Liver (tissue), 9 donors: ENCODE measurements around the gene RECQL5. TPM values are rescaled to one million over a fixed set of nuclear protein-coding genes. Genes with fewer than 3 reads are reported as not detected.

Source experiments
- DNase-seq: peaks from one replicate; pipeline ENCODE4 v3.0.0-alpha.2; 2017; ENCODE audit warnings: low spot score
- H3K27ac ChIP-seq, 2 donors: one replicate each; pipeline ENCODE4 v1.7.0; 2013; ENCODE audit warnings: inconsistent platforms in 2 of 2, low read length in 2 of 2, control low read depth in 1 of 2, low read depth in 1 of 2, mild to moderate bottlenecking in 1 of 2
- H3K27me3 ChIP-seq, 4 donors: one replicate each; pipeline versions ENCODE4 v1.6.1 to v1.7.0; 2013; ENCODE audit warnings: low read length in 3 of 4, inconsistent platforms in 1 of 4, mild to moderate bottlenecking in 1 of 4, moderate library complexity in 1 of 4; ENCODE audit not compliant: control insufficient read depth in 4 of 4, insufficient read depth in 4 of 4
- H3K36me3 ChIP-seq, 4 donors: one replicate each; pipeline versions ENCODE4 v1.6.1 to v1.7.0; 2013; ENCODE audit warnings: low read length in 3 of 4, mild to moderate bottlenecking in 3 of 4, low read depth in 1 of 4, moderate library complexity in 1 of 4; ENCODE audit not compliant: control insufficient read depth in 4 of 4, insufficient read depth in 3 of 4
- H3K4me1 ChIP-seq, 4 donors: one replicate each; pipeline versions ENCODE4 v1.6.1 to v1.7.0; 2013; ENCODE audit warnings: low read length in 3 of 4, mild to moderate bottlenecking in 3 of 4, moderate library complexity in 1 of 4; ENCODE audit not compliant: control insufficient read depth in 4 of 4, insufficient read depth in 4 of 4
- H3K4me3 ChIP-seq, 3 donors: one replicate each; pipeline versions ENCODE4 v1.6.1 to v1.7.0; 2013; ENCODE audit warnings: low read length in 3 of 3, control low read depth in 1 of 3, low read depth in 1 of 3, mild to moderate bottlenecking in 1 of 3
- H3K9ac ChIP-seq, 2 donors: one replicate each; pipeline ENCODE4 v1.7.0; 2013; ENCODE audit warnings: low read length in 2 of 2, mild to moderate bottlenecking in 2 of 2, moderate library complexity in 2 of 2, control low read depth in 1 of 2, low read depth in 1 of 2
- H3K9me3 ChIP-seq, 4 donors: one replicate each; pipeline versions ENCODE4 v1.6.1 to v1.7.0; 2013; ENCODE audit warnings: low read length in 3 of 4; ENCODE audit not compliant: control insufficient read depth in 4 of 4
- EGR1 ChIP-seq, 2 donors: IDR thresholded peaks; 2 replicates each; pipeline ENCODE4 v1.6.1; 2016 to 2018; ENCODE audit warnings: antibody characterized with exemption in 2 of 2, low read depth in 2 of 2
- FOXA1 ChIP-seq: IDR thresholded peaks from 2 replicates; pipeline ENCODE4 v1.6.1; 2016; ENCODE audit warnings: antibody characterized with exemption
- FOXA2 ChIP-seq: IDR thresholded peaks from 2 replicates; pipeline ENCODE4 v1.6.1; 2016; ENCODE audit warnings: antibody characterized with exemption
- GABPA ChIP-seq, 2 donors: IDR thresholded peaks in 1 of 2; conservative IDR thresholded peaks in 1 of 2; 2 replicates each; pipeline ENCODE4 v1.6.1; 2016; ENCODE audit warnings: antibody characterized with exemption in 2 of 2, mild to moderate bottlenecking in 1 of 2, moderate library complexity in 1 of 2
- HNF4A ChIP-seq, 2 donors: conservative IDR thresholded peaks; 2 replicates each; pipeline ENCODE4 v1.6.1; 2016; ENCODE audit warnings: antibody characterized with exemption in 2 of 2, mild to moderate bottlenecking in 2 of 2
- HNF4G ChIP-seq: IDR thresholded peaks from 2 replicates; pipeline ENCODE4 v1.6.1; 2016; ENCODE audit warnings: antibody characterized with exemption
- JUND ChIP-seq, 2 donors: IDR thresholded peaks; 2 replicates each; pipeline ENCODE4 v1.6.1; 2016; ENCODE audit warnings: antibody characterized with exemption in 2 of 2
- NR2F2 ChIP-seq: IDR thresholded peaks from 2 replicates; pipeline ENCODE4 v1.6.1; 2016; ENCODE audit warnings: antibody characterized with exemption
- RAD21 ChIP-seq, 2 donors: IDR thresholded peaks; 2 replicates each; pipeline ENCODE4 v1.6.1; 2016; ENCODE audit warnings: antibody characterized with exemption in 2 of 2, mild to moderate bottlenecking in 2 of 2
- RXRA ChIP-seq, 2 donors: IDR thresholded peaks; 2 replicates each; pipeline ENCODE4 v1.6.1; 2017 to 2018; ENCODE audit warnings: antibody characterized with exemption in 2 of 2, mild to moderate bottlenecking in 1 of 2
- SP1 ChIP-seq: IDR thresholded peaks from 2 replicates; pipeline ENCODE4 v1.6.1; 2018; ENCODE audit warnings: antibody characterized with exemption, mild to moderate bottlenecking
- TAF1 ChIP-seq: conservative IDR thresholded peaks from 2 replicates; pipeline ENCODE4 v1.6.1; 2016; ENCODE audit warnings: antibody characterized with exemption, mild to moderate bottlenecking
- YY1 ChIP-seq: IDR thresholded peaks from 2 replicates; pipeline ENCODE4 v1.6.1; 2016; ENCODE audit warnings: antibody characterized with exemption, mild to moderate bottlenecking
- WGBS: extraction: QIAGEN DNeasy Blood & Tissue Kit; methylation state at CpG from one replicate; pipeline ENCODE4 v1.1.7; 2013; 5-methylcytosine and 5-hydroxymethylcytosine counted together
- polyA plus RNA-seq, 2 donors: library from polyadenylated mRNA; stranded (reverse) in 1 of 2; unstranded in 1 of 2; fragments of 200-250 nt in 1 of 2; fragments of >200 nt in 1 of 2; fragmentation: Nextera tagmentation in 1 of 2; extraction: Ambion mirVana in 1 of 2; gene quantifications; one replicate each; pipeline versions ENCODE4 v1.2.1 to v1.2.3, GENCODE V29; 2013 to 2015
- total RNA-seq, 2 donors: library from RNA; depleted of rRNA; stranded (reverse); fragments of >200 nt; gene quantifications; one replicate each; pipeline ENCODE4 v1.2.3, GENCODE V29; 2014
- TF ChIP-seq, protein P1 (sequence below): IDR thresholded peaks from 2 replicates; pipeline ENCODE4 v1.6.1; 2016; ENCODE audit warnings: antibody characterized with exemption, mild to moderate bottlenecking
- TF ChIP-seq, protein P2 (sequence below): IDR thresholded peaks from 2 replicates; pipeline ENCODE4 v1.6.1; 2016; ENCODE audit warnings: antibody characterized with exemption
- TF ChIP-seq, protein P3 (sequence below): IDR thresholded peaks from 2 replicates; pipeline ENCODE4 v1.6.1; 2016; ENCODE audit warnings: antibody characterized with exemption
- TF ChIP-seq, protein P4 (sequence below): IDR thresholded peaks from 2 replicates; pipeline ENCODE4 v1.6.1; 2016; ENCODE audit warnings: antibody characterized with exemption
- TF ChIP-seq, protein P5 (sequence below): fragments of 150-350 bp; IDR thresholded peaks from 2 replicates; pipeline ENCODE4 v1.5.1; 2017; ENCODE audit warnings: improper control_type of control experiment, low read depth, low read length; ENCODE audit not compliant: missing input control
- donor health status: healthy.
- donor health status: healthy.
- donor health status: healthy.
- donor health status: healthy.
- donor health status: healthy.

Gene RECQL5
- total and polyA plus RNA-seq, 4 donors = 8.3 to 15.1 (median 11.5) TPM

DNA sequence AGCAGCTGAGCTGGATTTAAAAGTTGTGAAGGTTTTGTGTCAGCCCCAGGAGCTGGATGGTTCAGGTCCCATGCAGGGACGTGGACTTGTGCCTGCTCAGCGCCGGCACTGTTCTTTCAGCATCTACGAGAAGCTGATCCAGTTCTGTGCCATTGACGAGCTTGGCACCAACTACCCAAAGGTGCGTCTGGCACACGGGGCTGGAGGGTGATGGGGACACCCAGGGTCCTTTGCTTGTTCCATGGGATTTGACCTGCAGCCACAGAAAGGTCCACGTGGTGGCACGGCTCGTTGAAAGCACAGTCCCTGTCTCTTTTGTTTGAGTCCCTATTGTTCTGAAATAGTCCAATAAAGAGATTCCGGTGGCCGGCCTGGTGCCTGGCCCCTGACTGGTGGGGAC is 36.2 kb upstream of the RECQL5 start:
- DNase-seq = no peak
- TF ChIP-seq SP1 (no peak), GABPA (IDR thresholded peaks at IDR 0.05 in 1 of 2, conservative IDR thresholded peaks at IDR 0.05 in 1 of 2) (no peak), NR2F2 (no peak), RAD21 (IDR thresholded peaks at IDR 0.05) (no peak), JUND (IDR thresholded peaks at IDR 0.05) (no peak)
- H3K27me3 ChIP-seq = no peaks in the 10 kb centered on the region
- peaks cover 38 to 83% (median 58%) of the 10 kb centered on the region in 4 donors for H3K36me3 ChIP-seq
- H3K27ac ChIP-seq = no peak overlapping the region
- H3K4me3 ChIP-seq = no peak overlapping the region
- WGBS = 96% methylated on average over 12 of the region's 12 CpGs
- H3K4me1 ChIP-seq = no peaks in the 10 kb centered on the region
- no peaks in the 10 kb centered on the region for H3K9me3 ChIP-seq
- no peak overlapping the region for H3K9ac ChIP-seq

DNA sequence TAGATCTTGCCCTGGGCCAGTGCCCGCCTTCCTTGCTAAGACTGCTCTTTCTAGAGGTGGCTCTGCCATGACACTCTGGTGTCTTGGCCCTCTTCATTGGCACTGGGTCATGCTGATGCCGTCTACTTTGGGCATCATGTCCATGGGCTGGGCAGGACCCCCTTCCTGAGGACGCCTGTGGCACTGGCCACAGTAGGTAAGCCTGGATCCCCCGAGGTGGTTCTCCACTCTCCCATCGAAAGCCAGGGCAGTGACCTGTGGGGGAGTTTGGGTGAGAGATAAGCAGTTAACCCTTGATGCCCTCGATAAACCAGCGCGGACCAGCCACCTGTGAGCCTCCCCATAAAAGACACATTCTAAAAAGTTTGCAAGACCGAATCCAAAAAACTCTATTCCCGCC is 34.3 kb upstream of the RECQL5 start:
- H3K27ac ChIP-seq = no peak overlapping the region
- no peaks in the 10 kb centered on the region for H3K9me3 ChIP-seq
- no peak for DNase-seq
- no peaks in the 10 kb centered on the region for H3K27me3 ChIP-seq
- no peak overlapping the region for H3K4me3 ChIP-seq
- peaks cover 0 to 7% (median 2%) of the 10 kb centered on the region in 4 donors for H3K4me1 ChIP-seq
- no peak overlapping the region for H3K9ac ChIP-seq
- TF ChIP-seq FOXA2 = no peak
- TF ChIP-seq NR2F2 = no peak
- TF ChIP-seq, protein P1, sequence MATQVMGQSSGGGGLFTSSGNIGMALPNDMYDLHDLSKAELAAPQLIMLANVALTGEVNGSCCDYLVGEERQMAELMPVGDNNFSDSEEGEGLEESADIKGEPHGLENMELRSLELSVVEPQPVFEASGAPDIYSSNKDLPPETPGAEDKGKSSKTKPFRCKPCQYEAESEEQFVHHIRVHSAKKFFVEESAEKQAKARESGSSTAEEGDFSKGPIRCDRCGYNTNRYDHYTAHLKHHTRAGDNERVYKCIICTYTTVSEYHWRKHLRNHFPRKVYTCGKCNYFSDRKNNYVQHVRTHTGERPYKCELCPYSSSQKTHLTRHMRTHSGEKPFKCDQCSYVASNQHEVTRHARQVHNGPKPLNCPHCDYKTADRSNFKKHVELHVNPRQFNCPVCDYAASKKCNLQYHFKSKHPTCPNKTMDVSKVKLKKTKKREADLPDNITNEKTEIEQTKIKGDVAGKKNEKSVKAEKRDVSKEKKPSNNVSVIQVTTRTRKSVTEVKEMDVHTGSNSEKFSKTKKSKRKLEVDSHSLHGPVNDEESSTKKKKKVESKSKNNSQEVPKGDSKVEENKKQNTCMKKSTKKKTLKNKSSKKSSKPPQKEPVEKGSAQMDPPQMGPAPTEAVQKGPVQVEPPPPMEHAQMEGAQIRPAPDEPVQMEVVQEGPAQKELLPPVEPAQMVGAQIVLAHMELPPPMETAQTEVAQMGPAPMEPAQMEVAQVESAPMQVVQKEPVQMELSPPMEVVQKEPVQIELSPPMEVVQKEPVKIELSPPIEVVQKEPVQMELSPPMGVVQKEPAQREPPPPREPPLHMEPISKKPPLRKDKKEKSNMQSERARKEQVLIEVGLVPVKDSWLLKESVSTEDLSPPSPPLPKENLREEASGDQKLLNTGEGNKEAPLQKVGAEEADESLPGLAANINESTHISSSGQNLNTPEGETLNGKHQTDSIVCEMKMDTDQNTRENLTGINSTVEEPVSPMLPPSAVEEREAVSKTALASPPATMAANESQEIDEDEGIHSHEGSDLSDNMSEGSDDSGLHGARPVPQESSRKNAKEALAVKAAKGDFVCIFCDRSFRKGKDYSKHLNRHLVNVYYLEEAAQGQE = no peak
- no peak for TF ChIP-seq RAD21 (IDR thresholded peaks at IDR 0.05)
- TF ChIP-seq, protein P2, sequence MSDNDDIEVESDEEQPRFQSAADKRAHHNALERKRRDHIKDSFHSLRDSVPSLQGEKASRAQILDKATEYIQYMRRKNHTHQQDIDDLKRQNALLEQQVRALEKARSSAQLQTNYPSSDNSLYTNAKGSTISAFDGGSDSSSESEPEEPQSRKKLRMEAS = no peak
- TF ChIP-seq SP1 = no peak
- TF ChIP-seq JUND (IDR thresholded peaks at IDR 0.05) = no peak
- TF ChIP-seq HNF4A (conservative IDR thresholded peaks at IDR 0.05) = no peak
- TF ChIP-seq HNF4G = no peak
- TF ChIP-seq YY1 = no peak
- TF ChIP-seq, protein P3, sequence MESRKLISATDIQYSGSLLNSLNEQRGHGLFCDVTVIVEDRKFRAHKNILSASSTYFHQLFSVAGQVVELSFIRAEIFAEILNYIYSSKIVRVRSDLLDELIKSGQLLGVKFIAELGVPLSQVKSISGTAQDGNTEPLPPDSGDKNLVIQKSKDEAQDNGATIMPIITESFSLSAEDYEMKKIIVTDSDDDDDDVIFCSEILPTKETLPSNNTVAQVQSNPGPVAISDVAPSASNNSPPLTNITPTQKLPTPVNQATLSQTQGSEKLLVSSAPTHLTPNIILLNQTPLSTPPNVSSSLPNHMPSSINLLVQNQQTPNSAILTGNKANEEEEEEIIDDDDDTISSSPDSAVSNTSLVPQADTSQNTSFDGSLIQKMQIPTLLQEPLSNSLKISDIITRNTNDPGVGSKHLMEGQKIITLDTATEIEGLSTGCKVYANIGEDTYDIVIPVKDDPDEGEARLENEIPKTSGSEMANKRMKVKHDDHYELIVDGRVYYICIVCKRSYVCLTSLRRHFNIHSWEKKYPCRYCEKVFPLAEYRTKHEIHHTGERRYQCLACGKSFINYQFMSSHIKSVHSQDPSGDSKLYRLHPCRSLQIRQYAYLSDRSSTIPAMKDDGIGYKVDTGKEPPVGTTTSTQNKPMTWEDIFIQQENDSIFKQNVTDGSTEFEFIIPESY = no peak
- no peak for TF ChIP-seq GABPA (IDR thresholded peaks at IDR 0.05 in 1 of 2, conservative IDR thresholded peaks at IDR 0.05 in 1 of 2)
- TF ChIP-seq TAF1 = no peak
- TF ChIP-seq, protein P4, sequence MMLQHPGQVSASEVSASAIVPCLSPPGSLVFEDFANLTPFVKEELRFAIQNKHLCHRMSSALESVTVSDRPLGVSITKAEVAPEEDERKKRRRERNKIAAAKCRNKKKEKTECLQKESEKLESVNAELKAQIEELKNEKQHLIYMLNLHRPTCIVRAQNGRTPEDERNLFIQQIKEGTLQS = no peak
- TF ChIP-seq, protein P5, sequence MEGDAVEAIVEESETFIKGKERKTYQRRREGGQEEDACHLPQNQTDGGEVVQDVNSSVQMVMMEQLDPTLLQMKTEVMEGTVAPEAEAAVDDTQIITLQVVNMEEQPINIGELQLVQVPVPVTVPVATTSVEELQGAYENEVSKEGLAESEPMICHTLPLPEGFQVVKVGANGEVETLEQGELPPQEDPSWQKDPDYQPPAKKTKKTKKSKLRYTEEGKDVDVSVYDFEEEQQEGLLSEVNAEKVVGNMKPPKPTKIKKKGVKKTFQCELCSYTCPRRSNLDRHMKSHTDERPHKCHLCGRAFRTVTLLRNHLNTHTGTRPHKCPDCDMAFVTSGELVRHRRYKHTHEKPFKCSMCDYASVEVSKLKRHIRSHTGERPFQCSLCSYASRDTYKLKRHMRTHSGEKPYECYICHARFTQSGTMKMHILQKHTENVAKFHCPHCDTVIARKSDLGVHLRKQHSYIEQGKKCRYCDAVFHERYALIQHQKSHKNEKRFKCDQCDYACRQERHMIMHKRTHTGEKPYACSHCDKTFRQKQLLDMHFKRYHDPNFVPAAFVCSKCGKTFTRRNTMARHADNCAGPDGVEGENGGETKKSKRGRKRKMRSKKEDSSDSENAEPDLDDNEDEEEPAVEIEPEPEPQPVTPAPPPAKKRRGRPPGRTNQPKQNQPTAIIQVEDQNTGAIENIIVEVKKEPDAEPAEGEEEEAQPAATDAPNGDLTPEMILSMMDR = no peak
- no peak for TF ChIP-seq RXRA (IDR thresholded peaks at IDR 0.05)
- no peak for TF ChIP-seq FOXA1
- no peak for TF ChIP-seq EGR1 (IDR thresholded peaks at IDR 0.05; ENCODE audit: low read depth in 2 of 2)
- WGBS = 87% methylated on average over 10 of the region's 10 CpGs
- H3K36me3 ChIP-seq = peaks cover 31 to 64% (median 49%) of the 10 kb centered on the region in 4 donors
